ENCODE measurements around the gene ACOXL.

Gene ACOXL

DNA sequence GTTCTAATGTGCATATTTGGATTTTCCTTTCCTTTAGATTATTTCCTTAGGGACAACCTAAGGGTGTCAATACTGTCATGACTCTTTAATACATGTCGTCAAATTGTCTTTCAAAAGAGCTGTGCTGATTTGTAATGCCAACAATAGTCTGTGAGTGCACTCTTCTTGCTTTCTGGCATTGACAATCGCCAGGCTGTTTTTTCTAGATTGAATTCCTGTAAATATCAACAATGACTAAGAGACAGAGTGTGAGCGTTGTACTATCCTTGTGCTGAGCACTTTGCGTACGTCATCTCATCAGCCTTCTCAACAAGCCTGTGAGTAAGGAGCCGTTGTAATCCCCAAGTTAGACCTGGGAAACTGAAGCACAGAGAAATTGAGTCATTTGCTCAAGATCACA, 96.0 kb downstream of the ACOXL start:
- DNase-seq (ENCODE audit: low read depth): no peak

- DNase-seq (ENCODE audit: low read depth): no peak
These were observed 97.2 kb downstream of the ACOXL start for GRCh38 chr2:110829413-110830146.

GRCh38 chr2:110832740-110833139, 100.4 kb downstream of the ACOXL start:
- no peak for DNase-seq (ENCODE audit: low read depth)

- DNase-seq (ENCODE audit: low read depth): no peak
These were observed 101.9 kb downstream of the ACOXL start for GRCh38 chr2:110834134-110834827.

GRCh38 chr2:110836671-110837070, 104.3 kb downstream of the ACOXL start:
- no peak for DNase-seq (ENCODE audit: low read depth)

GRCh38 chr2:110837446-110838409, 105.4 kb downstream of the ACOXL start:
- no peak for DNase-seq (ENCODE audit: low read depth)

DNA sequence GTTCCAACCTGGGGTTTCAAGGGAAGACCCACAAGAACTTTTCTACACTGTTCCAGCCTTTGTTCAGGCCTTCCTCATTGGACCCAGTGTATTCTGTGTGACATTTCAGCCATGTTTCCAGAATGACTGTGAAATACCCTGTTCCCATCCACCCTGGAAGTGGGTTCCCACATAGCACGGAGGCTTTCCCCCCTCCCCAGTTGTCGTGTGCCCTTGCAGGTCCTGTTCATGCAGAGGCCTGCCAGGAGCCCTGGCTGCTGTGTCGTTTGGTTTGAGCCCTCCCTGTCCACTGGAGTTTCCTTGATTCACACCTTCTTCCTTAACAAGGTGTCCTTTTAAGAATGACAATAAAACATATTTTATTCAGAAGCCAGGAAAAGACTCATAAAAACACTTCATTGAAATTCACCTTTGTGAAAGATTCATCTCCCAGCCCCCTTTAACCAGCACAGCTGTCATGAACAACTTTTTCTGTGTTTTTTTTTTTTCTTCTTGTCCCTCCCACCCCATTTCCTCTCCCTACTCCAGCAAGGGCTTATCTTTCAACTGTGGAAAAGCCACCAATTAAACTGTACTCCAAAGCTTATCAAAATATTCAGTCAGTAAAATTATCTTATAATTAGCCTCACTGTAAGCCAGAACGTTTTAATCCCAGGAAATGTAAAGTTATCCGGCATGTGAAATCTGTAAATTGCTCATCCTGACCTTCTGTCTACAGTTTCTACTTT, 106.4 kb downstream of the ACOXL start:
- DNase-seq (ENCODE audit: low read depth): no peak

DNA sequence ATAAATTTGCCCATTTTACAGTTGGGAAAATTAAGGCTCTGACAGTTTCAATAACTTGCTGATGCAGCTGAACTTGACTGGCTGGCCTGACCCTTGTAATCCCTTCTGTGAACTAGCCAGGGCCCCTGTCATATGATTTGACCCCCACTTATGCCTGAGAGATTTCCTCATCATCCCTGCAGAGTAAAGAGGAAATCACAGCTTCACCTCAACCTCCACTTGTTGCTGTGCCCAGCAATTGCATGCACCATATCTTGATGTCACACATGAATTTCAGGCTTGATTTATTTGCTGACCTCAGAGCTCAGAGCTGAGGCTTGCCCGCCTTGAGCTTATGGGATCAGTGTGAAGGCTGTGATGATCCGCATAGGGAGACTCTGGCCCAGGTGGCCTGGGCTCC, 108.1 kb downstream of the ACOXL start:
- DNase-seq (ENCODE audit: low read depth): no peak

DNA sequence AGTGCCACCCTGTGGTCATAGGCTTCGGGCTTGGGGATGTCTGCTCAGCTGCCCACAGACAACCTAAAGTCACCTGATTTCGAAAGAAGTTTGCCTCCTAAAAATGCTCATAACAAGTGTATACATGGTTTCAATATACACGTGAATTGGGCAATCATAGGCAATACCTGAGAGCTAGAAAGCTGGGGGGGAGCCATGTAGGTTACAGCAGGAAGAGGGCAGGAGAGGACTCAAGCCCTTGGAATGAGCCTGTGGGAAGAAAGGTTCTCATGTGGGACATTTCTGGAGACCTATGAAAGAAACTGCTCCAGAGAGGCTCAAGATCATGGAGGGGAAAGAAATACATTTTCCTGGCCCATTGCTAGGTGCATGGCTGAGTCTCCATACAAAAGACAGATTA, 109.7 kb downstream of the ACOXL start:
- DNase-seq (ENCODE audit: low read depth): no peak

GRCh38 chr2:110843496-110843895, 111.1 kb downstream of the ACOXL start:
- no peak for DNase-seq (ENCODE audit: low read depth)

GRCh38 chr2:110843959-110844510, 111.7 kb downstream of the ACOXL start:
- DNase-seq (ENCODE audit: low read depth): no peak

DNA sequence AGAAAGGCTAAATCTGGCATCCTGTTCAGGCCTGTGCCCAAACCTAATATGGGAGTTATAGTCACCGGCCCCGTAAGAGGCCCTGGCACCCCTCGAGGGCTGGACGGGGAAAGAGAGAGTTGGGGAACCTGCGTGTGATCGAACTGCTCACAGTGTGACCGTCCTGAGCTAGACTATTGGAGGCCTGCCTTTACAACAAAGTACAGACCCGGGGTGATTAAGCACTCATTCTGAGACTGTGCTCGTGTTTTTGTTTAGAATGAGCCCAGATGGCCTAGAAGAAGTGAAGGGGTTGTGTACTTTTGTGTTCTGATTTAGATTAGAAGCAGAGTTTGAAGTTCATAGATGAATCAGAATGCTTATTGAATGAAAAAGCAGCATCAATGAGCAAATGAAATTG, 115.3 kb downstream of the ACOXL start:
- DNase-seq (ENCODE audit: low read depth): no peak

- no peak for DNase-seq (ENCODE audit: low read depth)
These were observed 115.7 kb downstream of the ACOXL start for GRCh38 chr2:110848071-110848470.

- no peak for DNase-seq (ENCODE audit: low read depth)
These were observed 116.2 kb downstream of the ACOXL start for GRCh38 chr2:110848519-110849030.

- DNase-seq (ENCODE audit: low read depth): no peak
These were observed 119.2 kb downstream of the ACOXL start for GRCh38 chr2:110851531-110851930.

GRCh38 chr2:110852051-110852450, 119.7 kb downstream of the ACOXL start:
- DNase-seq (ENCODE audit: low read depth): no peak

DNA sequence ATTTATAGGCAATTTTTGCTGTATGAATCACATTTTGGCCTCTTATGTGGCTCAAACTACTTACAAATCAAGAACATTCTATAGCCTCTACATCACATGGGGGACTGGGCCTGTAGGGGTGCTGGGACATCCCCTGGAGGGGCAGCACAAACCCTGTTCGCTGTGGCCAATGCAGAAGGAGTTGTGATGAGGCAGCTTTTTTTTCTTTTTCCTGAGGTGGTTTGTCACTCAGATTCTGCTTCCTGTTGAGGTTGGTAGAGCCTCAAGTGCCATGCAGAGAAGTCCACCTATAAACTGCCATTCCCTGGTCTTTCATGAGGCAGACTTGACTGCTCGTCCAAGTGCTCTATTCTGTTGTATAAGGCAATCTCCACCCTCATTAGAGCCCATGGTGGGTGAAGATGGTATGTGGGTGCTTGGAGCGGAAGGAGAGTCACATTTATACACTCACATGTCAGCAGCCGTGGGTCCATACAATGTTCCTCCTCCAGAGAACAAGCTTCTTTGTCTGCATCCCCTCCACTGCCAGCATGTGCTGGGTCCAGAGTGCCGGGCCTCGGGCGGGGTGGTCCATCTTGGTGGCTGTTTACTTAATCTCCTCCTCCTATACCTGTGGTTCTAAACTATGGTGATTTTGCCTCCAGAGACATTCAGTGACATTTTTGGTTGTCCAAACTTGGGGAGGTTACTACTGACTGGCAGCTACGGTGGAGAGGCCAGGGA, 120.3 kb downstream of the ACOXL start:
- DNase-seq (ENCODE audit: low read depth): peak; percentile 31

- DNase-seq (ENCODE audit: low read depth): no peak
These were observed 121.1 kb downstream of the ACOXL start for GRCh38 chr2:110853516-110853915.

DNA sequence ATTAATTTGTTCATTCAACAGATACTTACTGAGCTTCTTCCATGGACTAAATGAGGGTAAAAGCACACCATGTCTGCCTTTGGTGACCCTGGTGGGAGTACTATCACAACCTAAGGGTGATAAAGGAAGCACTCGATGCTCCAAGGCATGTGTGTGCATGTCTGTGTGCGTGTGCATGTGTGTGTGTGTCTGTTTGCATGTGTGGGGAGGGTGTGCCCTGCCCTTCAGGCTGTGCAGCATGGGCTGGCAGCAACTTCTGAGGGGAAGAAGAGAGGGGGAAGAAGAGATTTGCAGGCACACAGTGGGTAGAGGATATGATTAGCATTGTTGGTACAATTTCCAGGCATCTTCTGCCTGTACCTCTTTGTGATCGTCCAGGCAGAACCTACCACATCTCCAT, 121.6 kb downstream of the ACOXL start:
- DNase-seq (ENCODE audit: low read depth): no peak

DNA sequence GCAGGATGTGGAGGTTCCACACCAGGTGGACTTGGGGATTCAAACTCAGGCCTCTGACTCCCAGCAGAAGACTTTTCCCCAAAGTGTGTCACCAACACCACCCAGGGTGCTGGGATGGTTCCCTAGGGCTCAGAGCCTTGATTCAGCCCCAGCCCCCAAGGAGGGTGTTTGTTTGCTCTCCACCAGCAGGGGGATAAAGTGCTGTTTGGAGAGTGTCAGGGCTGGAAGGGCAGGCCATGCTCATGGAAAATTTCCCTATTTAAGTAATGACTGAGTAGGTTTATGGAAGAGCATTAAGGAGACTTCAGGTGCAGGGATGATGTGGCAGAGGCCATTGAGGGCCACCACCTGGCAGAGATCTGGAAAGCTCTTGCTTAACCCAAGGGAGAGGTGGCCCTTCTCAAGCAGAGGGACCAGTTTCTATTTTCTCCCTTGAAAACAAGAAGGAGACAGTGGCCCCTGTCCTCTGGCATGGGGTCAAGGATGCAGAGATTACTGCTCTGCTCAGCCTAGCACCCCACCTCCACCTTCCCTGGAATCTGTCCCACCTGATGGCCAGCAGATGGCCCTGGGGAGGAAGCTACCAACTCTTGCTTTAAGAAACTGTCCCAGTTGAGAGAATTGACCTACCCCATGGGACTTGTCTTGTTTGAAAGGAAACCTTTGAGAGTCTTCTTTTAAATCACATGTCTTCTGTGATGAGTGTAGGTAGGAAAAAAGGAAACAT, 122.1 kb downstream of the ACOXL start:
- DNase-seq (ENCODE audit: low read depth): no peak

Measured in stimulated activated CD8-positive, alpha-beta memory T cell treated with anti-CD3 and anti-CD28 coated beads, Interleukin-12 subunit alpha, Interleukin-12 subunit beta, amount 100 ng/mL, for 4 hours (primary cell).